Measurements from ENCODE around the gene MARCHF10. TPM values are rescaled to one million over a fixed set of nuclear protein-coding genes. Genes with fewer than 3 reads are reported as not detected.

The MARCHF10 gene
- total RNA-seq, 2 experiments from 2014 or later = 0.08 to 0.14 TPM

- no peaks in the 10 kb centered on the region for H3K4me1 Mint-ChIP-seq
- ATAC-seq (ENCODE audit: low read depth) (no peak), DNase-seq (no peak)
- peaks cover 48% of the 10 kb centered on the region for H3K27me3 Mint-ChIP-seq
- H3K36me3 Mint-ChIP-seq = no peaks in the 10 kb centered on the region
- no peaks in the 10 kb centered on the region for H3K9me3 Mint-ChIP-seq
- H3K27ac Mint-ChIP-seq = no peak overlapping the region
- POLR2A ChIA-PET = no interaction called here
- no peak overlapping the region for H3K4me3 Mint-ChIP-seq
Observed at GRCh38 chr17:62808576-62808970, 459 bp upstream of the MARCHF10 start.

GRCh38 chr17:62805234-62805633 is 2.9 kb downstream of the MARCHF10 start:
- Mint-ChIP-seq H3K27ac (no peak overlapping the region), H3K27me3 (peaks cover 46% of the 10 kb centered on the region), H3K36me3 (no peaks in the 10 kb centered on the region), H3K4me3 (no peak overlapping the region), H3K4me1 (no peaks in the 10 kb centered on the region), H3K9me3 (no peaks in the 10 kb centered on the region)
- no peak for DNase-seq
- POLR2A ChIA-PET = no interaction called here
- no peak for ATAC-seq (ENCODE audit: low read depth)

GRCh38 chr17:62804822-62805221 is 3.3 kb downstream of the MARCHF10 start:
- Mint-ChIP-seq H3K27ac (no peak overlapping the region), H3K27me3 (peaks cover 45% of the 10 kb centered on the region), H3K4me3 (no peak overlapping the region), H3K9me3 (no peaks in the 10 kb centered on the region), H3K4me1 (no peaks in the 10 kb centered on the region), H3K36me3 (no peaks in the 10 kb centered on the region)
- DNase-seq (no peak), ATAC-seq (ENCODE audit: low read depth) (no peak)
- POLR2A ChIA-PET = no interaction called here

- H3K4me3 Mint-ChIP-seq = no peak overlapping the region
- POLR2A ChIA-PET = no interaction called here
- no peaks in the 10 kb centered on the region for H3K36me3 Mint-ChIP-seq
- H3K27ac Mint-ChIP-seq = no peak overlapping the region
- H3K4me1 Mint-ChIP-seq = no peaks in the 10 kb centered on the region
- ATAC-seq (ENCODE audit: low read depth) = no peak
- DNase-seq = no peak
- peaks cover 40% of the 10 kb centered on the region for H3K27me3 Mint-ChIP-seq
- no peaks in the 10 kb centered on the region for H3K9me3 Mint-ChIP-seq
Observed at GRCh38 chr17:62804025-62804424, 4.1 kb downstream of the MARCHF10 start.

- Mint-ChIP-seq H3K27me3 (peaks cover 34% of the 10 kb centered on the region), H3K9me3 (no peaks in the 10 kb centered on the region), H3K4me3 (no peak overlapping the region), H3K4me1 (no peaks in the 10 kb centered on the region), H3K27ac (no peak overlapping the region), H3K36me3 (no peaks in the 10 kb centered on the region)
- DNase-seq (no peak), ATAC-seq (ENCODE audit: low read depth) (no peak)
- POLR2A ChIA-PET = interaction anchor here (0.5 kb wide), 1 partner anchor 24 kb away, joined by 4 read pairs; no protein-coding TSS in a partner anchor
Observed at GRCh38 chr17:62802561-62803205, 5.4 kb downstream of the MARCHF10 start.

- POLR2A ChIA-PET = no interaction called here
- H3K36me3 Mint-ChIP-seq = no peaks in the 10 kb centered on the region
- H3K27me3 Mint-ChIP-seq = peaks cover 24% of the 10 kb centered on the region
- no peaks in the 10 kb centered on the region for H3K9me3 Mint-ChIP-seq
- H3K27ac Mint-ChIP-seq = no peak overlapping the region
- DNase-seq (no peak), ATAC-seq (ENCODE audit: low read depth) (no peak)
- no peaks in the 10 kb centered on the region for H3K4me1 Mint-ChIP-seq
- H3K4me3 Mint-ChIP-seq = no peak overlapping the region
Observed at GRCh38 chr17:62801553-62802114, 6.5 kb downstream of the MARCHF10 start.

GRCh38 chr17:62800585-62800984 is 7.5 kb downstream of the MARCHF10 start:
- no peaks in the 10 kb centered on the region for H3K4me1 Mint-ChIP-seq
- no peak for DNase-seq
- ATAC-seq (ENCODE audit: low read depth) = no peak
- H3K4me3 Mint-ChIP-seq = no peak overlapping the region
- H3K36me3 Mint-ChIP-seq = no peaks in the 10 kb centered on the region
- peaks cover 19% of the 10 kb centered on the region for H3K27me3 Mint-ChIP-seq
- POLR2A ChIA-PET = no interaction called here
- no peak overlapping the region for H3K27ac Mint-ChIP-seq
- no peaks in the 10 kb centered on the region for H3K9me3 Mint-ChIP-seq

- Mint-ChIP-seq H3K36me3 (peaks cover 1% of the 10 kb centered on the region), H3K4me3 (no peak overlapping the region), H3K4me1 (peaks cover 8% of the 10 kb centered on the region), H3K27ac (no peak overlapping the region), H3K9me3 (peaks cover 4% of the 10 kb centered on the region), H3K27me3 (peaks cover 20% of the 10 kb centered on the region)
- POLR2A ChIA-PET = no interaction called here
- DNase-seq = no peak
- no peak for ATAC-seq (ENCODE audit: low read depth)
Observed at GRCh38 chr17:62797959-62798358, 10.2 kb downstream of the MARCHF10 start.

GRCh38 chr17:62796291-62796690 is 11.8 kb downstream of the MARCHF10 start:
- no peak overlapping the region for H3K27ac Mint-ChIP-seq
- POLR2A ChIA-PET = no interaction called here
- no peak overlapping the region for H3K4me3 Mint-ChIP-seq
- no peak for DNase-seq
- peaks cover 20% of the 10 kb centered on the region for H3K27me3 Mint-ChIP-seq
- no peak for ATAC-seq (ENCODE audit: low read depth)
- H3K36me3 Mint-ChIP-seq = peaks cover 1% of the 10 kb centered on the region
- H3K4me1 Mint-ChIP-seq = peaks cover 8% of the 10 kb centered on the region
- peaks cover 4% of the 10 kb centered on the region for H3K9me3 Mint-ChIP-seq

- DNase-seq (no peak), ATAC-seq (ENCODE audit: low read depth) (no peak)
- Mint-ChIP-seq H3K27ac (no peak overlapping the region), H3K4me3 (peak overlapping the region; percentile 33), H3K4me1 (peaks cover 8% of the 10 kb centered on the region), H3K27me3 (peaks cover 24% of the 10 kb centered on the region), H3K9me3 (peaks cover 4% of the 10 kb centered on the region), H3K36me3 (peaks cover 1% of the 10 kb centered on the region)
- POLR2A ChIA-PET = no interaction called here
Observed at GRCh38 chr17:62794666-62794971, 13.5 kb downstream of the MARCHF10 start.

GRCh38 chr17:62793919-62794665 is 14.0 kb downstream of the MARCHF10 start:
- Mint-ChIP-seq H3K4me3 (peak overlapping the region; percentile 33), H3K27me3 (peaks cover 22% of the 10 kb centered on the region), H3K27ac (peak overlapping the region; percentile 62), H3K36me3 (peaks cover 1% of the 10 kb centered on the region), H3K9me3 (peaks cover 4% of the 10 kb centered on the region), H3K4me1 (peaks cover 8% of the 10 kb centered on the region)
- ATAC-seq (ENCODE audit: low read depth) = no peak
- POLR2A ChIA-PET = no interaction called here
- no peak for DNase-seq

- POLR2A ChIA-PET = no interaction called here
- peaks cover 22% of the 10 kb centered on the region for H3K27me3 Mint-ChIP-seq
- H3K4me1 Mint-ChIP-seq = peaks cover 8% of the 10 kb centered on the region
- no peak overlapping the region for H3K27ac Mint-ChIP-seq
- DNase-seq (no peak), ATAC-seq (ENCODE audit: low read depth) (no peak)
- no peak overlapping the region for H3K4me3 Mint-ChIP-seq
- H3K9me3 Mint-ChIP-seq = peaks cover 4% of the 10 kb centered on the region
- peaks cover 1% of the 10 kb centered on the region for H3K36me3 Mint-ChIP-seq
Observed at GRCh38 chr17:62792447-62792800, 15.7 kb downstream of the MARCHF10 start.

GRCh38 chr17:62791767-62792446 is 16.2 kb downstream of the MARCHF10 start:
- ATAC-seq (ENCODE audit: low read depth) (no peak), DNase-seq (no peak)
- Mint-ChIP-seq H3K4me3 (no peak overlapping the region), H3K4me1 (peaks cover 8% of the 10 kb centered on the region), H3K27me3 (peaks cover 22% of the 10 kb centered on the region), H3K9me3 (peaks cover 4% of the 10 kb centered on the region), H3K27ac (no peak overlapping the region), H3K36me3 (peaks cover 1% of the 10 kb centered on the region)
- POLR2A ChIA-PET = no interaction called here

Measured in activated naive CD8-positive, alpha-beta T cell treated with anti-CD3 and anti-CD28 coated beads, Interleukin-2, amount 10 ng/mL, durations not matched to agents 7 days and 5 days (primary cell).